HG02798 (cell line): ENCODE data around the gene ANKRD9.
A peak's percentile ranks its signal among the peaks of the same experiment; 100 is the strongest.
"Not testable (repeated sequence)": the region's sequence is repeated elsewhere in the genome, so short reads cannot be mapped to it uniquely, and the experiment has no call there.

Source experiments
- ATAC-seq: cut with Tn5 transposase; IDR thresholded peaks from one replicate; pipeline ENCODE4 v1.9.1; 2021; ENCODE audit warnings: mild to moderate bottlenecking; ENCODE audit not compliant: unreplicated experiment, poor library complexity

The ANKRD9 gene

DNA sequence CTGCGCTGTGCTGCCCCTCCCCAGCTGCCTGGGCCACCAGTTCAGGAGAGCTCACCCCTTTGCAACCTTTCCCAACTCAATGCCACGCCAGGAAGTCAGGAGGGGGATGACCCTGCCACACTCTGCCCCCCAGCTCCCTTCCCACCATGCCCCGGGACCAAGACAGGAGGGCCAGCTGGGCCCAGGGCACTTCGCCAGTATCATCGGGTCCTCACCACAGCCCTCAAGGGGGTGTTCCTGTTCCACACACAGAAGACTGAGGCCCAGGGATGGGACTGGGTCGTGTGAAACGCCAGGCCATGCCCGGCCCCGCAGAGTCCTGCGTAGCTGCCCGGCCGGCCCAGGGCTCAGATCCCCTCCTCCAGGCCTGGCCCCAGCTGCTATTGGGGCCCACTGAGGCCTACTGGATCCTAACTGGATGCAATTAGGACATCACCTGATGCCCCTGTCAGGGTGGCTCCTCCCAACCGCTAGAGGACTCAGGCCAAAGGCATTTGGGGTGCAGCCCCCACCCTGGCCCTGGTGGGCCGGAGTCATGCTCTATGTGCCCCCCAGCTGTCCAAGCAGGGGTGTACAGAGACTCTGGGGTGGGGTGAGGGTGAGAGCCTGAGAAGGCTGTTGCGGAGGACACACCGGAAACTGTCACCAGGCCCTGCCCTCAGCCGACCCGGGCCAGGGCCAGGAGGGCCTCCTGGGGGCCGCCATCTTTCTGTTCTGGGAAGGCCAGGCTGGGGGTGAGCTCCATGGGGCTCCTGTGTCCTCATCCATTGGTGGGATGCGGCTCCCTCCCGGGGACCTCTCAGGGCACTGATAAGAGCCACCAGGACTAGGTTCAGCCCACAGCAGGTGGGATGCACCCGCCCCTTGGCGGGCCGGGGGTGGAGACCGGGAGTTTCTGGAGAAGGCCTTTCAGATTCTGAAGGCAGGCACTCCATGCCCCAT, 29.3 kb upstream of the ANKRD9 start:
- ATAC-seq, result no peak

DNA sequence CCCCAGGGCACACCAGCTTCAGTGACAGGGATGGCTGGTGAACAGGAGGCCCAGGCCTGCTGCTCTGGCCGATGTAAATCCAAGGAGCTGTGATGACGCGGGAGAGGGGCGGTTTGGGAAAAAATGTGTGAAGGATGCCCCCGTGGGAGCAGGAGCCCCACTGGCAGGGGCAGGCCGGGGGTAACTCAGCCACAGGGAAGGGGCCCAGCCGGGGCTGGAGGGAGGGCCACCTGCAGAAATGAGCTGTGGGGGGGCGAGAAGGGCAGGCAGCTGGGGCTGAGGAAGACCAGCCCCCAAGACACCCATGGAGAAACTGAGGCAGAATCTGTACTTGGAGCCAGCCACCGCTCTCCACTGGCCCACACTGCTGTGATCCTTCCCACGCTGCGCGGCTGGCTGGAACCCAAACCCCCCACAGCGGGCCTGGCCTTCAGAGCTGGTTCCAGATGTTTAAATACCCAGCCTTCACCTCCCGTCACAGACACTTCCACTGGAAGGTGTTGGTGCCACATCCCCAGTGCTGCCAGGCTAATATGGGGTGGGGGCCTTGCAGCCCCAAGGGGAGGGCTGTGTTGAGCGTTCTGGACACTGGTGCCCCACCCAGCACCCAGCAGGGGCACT, 28.5 kb upstream of the ANKRD9 start:
- no peak for ATAC-seq

GRCh38 chr14:102532204-102532658, 22.7 kb upstream of the ANKRD9 start:
- no peak for ATAC-seq

- ATAC-seq, result no peak
Measured at GRCh38 chr14:102530828-102531478, 21.4 kb upstream of the ANKRD9 start.

GRCh38 chr14:102528431-102529170, 19.0 kb upstream of the ANKRD9 start:
- no peak for ATAC-seq

DNA sequence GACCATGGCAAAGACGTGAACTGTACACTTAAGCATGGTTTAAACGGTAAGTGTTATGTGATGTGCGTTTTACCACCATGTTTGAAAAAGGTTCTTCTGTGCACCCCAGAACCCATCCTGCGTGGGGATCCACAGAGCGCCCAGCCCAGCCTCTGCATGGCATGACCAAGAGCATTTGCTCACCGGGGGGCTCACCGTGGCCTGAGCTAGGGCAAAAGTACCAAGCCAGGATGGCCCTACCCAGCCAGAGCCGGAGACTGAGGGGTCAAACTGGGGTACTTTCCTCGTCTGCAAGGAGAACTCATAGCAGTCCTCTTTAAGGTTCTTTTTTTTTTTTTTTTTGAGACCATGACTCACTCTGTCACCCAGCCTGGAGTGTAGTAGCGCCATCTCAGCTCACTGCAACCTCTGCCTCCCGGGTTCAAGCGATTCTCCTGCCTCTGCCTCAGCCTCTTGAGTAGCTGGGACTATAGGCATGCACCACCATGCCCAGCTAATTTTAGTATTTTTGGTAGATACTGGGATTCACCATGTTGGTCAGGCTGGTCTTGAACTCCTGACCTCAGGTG, 16.4 kb upstream of the ANKRD9 start:
- no peak for ATAC-seq

DNA sequence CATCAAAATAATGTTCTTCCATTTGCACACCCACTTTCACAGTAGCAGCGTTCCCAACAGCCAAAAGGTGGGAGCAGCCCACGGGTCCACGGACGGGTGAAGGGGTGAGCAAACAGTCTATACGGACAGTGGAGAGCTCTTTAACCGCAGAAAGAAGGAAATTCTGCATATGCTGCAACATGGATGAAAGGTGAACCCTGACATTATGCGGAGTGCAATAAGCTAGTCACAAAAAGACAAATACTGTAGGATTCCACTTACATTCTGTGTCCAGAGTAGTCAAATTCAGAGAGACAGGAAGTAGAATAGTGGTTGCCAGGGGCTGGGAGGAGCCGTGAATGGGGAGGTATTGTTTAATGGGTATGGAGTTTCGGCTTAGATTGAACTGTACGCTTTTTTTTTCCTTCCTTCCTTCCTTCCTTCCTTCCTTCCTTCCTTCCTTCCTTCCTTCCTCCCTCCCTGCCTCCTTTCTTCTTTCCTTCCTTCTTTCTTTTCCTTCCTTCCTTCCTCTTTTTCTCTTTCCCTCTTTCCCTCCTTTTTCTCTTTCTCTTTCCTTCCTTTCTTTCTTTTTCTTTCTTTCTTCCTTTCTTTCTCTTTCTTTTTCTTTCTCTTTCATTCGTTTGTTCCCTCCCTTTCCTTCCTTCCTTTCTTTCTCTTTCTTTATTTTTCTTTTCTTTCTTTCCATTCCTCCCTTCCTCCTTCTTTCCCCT, 15.8 kb upstream of the ANKRD9 start:
- peak; percentile 1 for ATAC-seq

- peak; percentile 98 for ATAC-seq
Measured at GRCh38 chr14:102524451-102525218, 15.1 kb upstream of the ANKRD9 start.

DNA sequence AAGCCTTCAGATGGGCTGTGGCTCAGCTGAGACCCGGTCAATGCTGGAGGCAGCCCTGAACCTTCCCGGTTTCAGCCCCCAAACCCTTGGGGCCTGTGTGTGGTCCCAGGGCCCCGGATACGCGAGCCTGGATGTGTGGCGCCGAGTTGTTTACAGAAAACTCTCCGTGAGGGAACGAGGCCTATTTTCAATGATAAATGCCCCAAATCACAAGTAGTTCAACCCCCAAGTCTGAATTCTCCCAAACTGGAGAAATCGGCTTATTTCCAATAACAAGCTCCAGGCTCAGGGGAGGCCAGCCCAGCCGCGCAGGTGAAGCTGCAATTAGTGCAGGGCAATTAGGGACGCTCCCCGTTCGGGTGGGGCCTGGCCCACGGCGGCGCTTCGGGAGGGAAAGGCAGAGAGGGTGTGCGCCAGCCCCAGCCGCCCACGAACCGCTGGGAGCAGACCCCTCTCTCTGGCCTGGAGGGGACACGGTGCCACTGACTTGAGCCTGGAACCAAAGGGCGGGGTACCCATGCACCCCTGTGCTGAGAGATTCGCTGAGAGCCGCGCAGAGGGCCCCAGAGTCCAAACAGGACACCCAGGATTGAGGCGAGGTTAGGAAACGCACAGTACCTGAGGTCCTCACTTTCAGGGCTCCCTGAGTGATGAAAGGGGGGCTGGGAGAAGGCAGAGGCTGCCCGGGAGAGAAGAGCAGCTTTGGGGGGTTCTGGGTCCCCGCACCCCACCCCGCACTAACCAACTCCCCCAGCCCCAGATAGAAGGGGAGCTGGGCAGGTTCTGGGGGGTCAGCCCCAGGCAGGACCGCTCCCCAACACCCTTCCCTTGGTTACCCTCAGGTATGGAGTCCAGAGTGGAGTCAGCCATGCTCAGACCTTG, 14.2 kb upstream of the ANKRD9 start:
- peak; percentile 1 for ATAC-seq

GRCh38 chr14:102523200-102523568, 13.6 kb upstream of the ANKRD9 start:
- no peak for ATAC-seq

- ATAC-seq, result not testable (repeated sequence)
Measured at GRCh38 chr14:102519709-102520108, 10.1 kb upstream of the ANKRD9 start.

DNA sequence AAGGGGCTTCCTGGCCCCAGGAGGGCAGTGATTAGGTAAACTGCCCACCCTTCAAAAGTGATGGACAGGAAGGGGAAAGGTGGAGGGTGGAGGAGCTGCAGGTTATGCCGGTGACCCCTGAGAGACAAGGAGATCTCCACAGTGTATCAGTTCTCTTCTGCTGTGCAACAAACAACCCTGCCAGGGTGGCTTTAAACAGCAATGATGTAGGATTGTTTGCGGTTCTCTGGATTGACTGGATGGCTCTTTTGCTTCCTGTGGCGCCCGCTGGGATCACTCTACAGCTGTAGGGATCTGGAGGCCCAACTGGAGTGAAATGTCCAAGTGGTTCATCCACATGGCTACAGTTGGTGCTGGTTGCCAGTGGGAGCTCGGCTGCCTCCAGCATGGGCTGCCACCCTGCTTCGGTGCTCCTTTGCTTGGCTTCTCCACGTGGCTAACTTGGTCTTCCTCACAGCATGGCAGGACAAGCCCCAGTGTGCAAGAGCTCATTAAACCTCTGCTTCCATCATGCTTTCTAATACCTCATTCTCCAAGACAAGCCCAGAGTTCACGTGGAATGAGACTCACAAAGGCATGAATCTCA, 8.6 kb upstream of the ANKRD9 start:
- no peak for ATAC-seq

GRCh38 chr14:102517392-102518062, 8.0 kb upstream of the ANKRD9 start:
- ATAC-seq, result peak; percentile 15

DNA sequence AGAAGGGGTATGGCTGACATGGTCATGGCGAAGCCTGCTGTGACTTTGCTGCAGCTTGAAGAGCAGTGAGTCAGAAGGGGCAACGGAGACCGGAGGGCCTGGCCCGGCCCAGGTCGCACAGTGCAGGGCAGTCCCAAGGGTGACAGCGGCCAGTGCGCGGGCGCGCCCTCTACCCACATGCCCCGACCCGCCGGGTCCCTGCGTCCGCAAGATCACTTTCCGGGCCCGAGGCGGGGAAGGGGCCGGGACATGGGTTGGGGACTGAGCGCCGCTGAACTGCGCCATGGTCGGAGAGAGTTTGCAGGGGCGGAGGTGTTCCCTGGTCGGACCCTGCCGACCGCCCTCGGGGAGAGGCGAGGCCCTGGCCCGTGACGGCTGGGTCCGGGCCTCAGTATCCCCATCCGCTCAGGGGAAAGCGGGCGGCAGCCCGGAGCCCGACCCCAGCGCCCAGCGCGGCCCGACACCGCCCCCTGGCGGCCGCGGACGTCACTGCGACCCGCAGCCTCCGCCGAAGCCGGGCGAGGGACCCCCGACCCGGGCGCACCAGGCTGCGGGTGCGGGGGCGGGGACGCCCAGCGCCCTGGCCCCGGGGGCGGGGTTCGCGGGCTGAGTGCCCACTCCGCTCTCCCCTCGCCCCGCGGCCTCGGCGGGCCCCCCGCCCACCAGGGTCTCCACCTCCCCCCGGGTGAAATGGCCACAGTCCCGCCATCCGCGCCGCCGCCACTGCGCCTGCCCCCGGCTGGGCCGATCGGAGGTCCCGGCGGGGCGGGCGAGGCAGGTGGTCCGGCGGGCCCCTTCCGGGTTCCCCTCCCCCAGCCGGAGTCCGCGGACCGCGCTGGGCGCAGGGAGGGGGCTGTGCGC, 7.2 kb upstream of the ANKRD9 start:
- ATAC-seq, result peak; percentile 69

DNA sequence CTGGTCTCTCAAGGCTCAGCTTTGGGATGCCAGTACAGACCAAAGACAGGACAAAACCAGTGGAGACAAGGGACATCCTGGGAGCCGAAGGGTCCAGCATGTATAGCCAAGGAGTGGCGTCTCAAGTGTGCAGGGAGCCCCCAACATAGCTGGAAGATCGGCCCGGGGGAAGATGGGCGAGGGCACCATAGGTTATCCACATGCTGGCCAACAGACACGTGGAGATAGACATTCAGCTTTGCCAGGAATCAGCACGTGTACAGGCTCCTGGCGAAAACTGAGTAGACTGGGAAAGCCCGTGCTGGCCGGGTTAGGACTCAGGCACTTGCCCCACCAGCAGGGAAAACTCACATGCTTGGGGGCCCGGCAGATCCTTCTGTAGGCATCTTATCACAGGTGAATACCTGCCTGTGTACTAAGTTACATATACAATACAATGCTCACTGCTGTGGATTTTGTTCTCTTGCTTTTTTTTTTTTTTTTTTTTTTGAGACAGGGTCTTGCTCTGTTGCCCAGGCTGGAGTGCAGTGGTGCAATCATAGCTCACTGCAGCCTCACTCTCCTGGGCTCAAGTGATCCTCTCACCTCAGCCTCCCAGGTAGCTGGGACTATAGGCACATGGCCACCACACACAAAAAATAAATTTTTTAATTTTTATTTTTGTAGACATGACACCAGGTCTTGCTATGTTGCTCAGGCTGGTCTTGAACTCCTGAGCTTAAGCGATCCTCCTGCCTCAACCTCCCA, 5.6 kb upstream of the ANKRD9 start:
- ATAC-seq, result no peak
